Glomerular visceral epithelial cell (primary cell): ENCODE measurements around the gene MAPK8IP1.
"Not testable (repeated sequence)": the region's sequence is repeated elsewhere in the genome, so short reads cannot be mapped to it uniquely, and the experiment has no call there.

Source experiments
- DNase-seq: peaks from one replicate; pipeline ENCODE4 v3.0.0-alpha.2; 2016; ENCODE audit errors: extremely low spot score

The MAPK8IP1 gene

DNA sequence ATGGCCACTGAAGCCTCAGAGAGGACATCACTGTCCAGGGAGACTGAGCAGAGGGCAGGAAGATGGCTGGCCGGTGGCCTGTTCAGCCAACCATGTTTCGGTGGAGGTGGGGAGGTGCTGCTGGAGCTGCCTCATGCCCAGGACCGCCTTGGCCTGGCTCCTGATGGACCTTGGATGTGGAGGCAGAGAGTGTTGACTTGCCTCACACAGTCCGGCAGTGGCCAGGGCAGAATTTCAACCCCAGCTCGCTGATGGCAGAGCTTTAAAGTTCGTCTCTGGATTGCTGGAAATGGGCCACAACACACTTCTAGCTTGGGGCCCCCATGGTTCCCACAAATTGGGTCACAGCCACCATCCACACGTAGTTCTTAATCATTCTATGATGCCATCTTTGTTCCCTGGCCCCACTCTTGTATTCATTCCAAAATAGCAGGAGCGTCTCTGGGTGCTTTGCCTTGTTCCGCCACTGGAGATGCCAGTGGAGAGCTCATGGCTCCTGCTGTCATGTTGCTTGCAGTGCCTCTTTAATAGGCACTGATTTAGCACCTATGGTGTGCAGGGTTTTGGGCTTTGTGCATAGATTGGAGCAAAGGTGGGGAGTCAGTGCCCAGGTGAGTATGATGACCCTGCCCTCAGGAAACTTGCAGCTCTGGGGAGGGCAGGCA, 5.6 kb downstream of the MAPK8IP1 start:
- no peak for DNase-seq

- no peak for DNase-seq
Measured at GRCh38 chr11:45892856-45893255, 7.4 kb downstream of the MAPK8IP1 start.

DNA sequence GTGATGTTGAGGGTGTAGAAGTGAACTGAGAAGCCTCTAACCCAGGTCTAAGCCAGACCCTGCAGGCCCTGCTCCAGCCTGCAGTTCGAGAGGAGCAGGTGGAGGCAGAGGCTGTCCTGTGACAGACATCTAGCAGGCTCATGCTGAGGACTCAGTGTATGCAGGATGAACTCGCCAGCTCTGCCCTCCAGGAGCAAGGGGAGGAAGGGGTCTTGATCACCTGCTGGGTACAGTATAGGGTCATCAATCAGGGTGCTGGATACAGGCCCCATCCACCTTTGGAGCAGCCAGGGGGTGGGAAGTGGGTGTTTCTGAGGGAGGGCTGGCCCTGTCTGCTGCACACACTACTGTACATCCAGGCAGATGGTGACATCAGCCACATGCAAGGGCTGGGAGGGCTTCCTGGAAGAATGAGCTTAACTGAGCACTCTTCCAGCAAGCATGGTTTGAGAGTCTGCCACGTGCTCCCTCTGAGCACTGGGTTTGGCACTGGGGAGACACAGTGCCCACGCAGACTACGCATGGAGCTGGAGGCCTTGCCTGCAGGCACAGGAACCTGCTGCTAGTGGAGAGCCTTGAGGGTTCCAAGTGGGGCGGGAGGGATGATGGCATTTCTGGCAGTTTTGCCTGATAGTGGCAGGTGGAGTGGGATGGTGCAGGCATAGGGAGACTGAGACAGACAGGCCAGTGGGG, 9.2 kb downstream of the MAPK8IP1 start:
- DNase-seq, result no peak

GRCh38 chr11:45895553-45896259, 10.3 kb downstream of the MAPK8IP1 start:
- DNase-seq, result no peak

GRCh38 chr11:45896422-45896984, 11.1 kb downstream of the MAPK8IP1 start:
- DNase-seq, result no peak

GRCh38 chr11:45897556-45897955, 12.1 kb downstream of the MAPK8IP1 start:
- DNase-seq, result no peak

GRCh38 chr11:45899086-45899447, 13.6 kb downstream of the MAPK8IP1 start:
- no peak for DNase-seq

DNA sequence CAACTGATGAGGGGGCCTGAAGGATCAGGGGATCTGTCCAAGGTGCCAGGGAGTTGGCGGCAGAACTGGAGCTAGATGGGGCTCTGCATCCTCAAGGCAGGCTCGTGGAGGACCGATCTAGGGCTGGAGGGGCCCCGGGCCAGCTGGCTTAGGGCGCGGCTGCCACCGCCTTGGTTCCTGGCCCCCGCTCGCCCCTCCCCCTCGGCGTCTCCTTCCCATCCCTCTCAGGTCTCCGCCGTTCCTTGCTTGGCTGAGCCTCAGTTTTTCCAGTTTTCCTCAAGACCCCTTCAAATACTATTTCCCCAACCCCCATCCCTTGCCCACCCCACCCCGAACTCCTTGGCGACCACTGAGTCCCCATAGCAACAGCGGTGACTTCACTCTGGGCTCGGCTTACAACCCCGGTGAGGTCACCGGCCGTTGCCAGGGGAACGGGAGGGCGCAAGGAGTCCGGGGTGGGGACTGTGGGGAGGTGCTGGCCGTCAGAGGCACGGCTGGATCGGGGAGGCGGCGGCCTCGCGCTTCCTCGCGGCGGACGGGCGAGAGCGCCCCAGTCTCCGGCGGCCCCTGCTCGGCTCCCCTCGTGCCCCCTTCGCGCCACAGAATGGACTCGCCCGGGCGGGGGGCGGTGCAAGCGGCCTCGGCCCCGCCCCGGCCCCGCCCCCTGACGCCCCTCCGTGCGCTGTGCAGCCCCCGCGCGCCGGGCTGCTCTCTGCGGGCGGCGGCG, 14.2 kb downstream of the MAPK8IP1 start:
- peak; percentile 88 for DNase-seq

- DNase-seq, result not testable (repeated sequence)
Measured at GRCh38 chr11:45900175-45900800, 14.8 kb downstream of the MAPK8IP1 start.

GRCh38 chr11:45900916-45901617, 15.6 kb downstream of the MAPK8IP1 start:
- DNase-seq, result no peak

GRCh38 chr11:45901626-45902025, 16.2 kb downstream of the MAPK8IP1 start:
- DNase-seq, result no peak

DNA sequence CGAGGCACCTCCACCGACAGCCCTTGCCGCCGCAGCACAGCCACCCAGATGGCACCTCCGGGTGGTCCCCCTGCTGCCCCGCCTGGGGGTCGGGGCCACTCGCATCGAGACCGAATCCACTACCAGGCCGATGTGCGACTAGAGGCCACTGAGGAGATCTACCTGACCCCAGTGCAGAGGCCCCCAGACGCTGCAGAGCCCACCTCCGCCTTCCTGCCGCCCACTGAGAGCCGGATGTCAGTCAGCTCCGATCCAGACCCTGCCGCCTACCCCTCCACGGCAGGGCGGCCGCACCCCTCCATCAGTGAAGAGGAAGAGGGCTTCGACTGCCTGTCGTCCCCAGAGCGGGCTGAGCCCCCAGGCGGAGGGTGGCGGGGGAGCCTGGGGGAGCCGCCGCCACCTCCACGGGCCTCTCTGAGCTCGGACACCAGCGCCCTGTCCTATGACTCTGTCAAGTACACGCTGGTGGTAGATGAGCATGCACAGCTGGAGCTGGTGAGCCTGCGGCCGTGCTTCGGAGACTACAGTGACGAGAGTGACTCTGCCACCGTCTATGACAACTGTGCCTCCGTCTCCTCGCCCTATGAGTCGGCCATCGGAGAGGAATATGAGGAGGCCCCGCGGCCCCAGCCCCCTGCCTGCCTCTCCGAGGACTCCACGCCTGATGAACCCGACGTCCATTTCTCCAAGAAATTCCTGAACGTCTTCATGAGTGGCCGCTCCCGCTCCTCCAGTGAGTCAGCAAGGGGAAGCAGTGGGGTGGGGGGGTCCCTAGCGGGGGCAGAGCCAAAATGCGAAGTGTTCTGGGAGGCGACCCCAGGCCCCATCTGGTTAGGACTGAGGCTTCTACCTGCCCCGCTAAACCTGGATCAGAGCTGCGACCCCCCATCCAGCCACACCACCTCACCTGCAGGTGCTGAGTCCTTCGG, 17.3 kb downstream of the MAPK8IP1 start:
- DNase-seq, result no peak

DNA sequence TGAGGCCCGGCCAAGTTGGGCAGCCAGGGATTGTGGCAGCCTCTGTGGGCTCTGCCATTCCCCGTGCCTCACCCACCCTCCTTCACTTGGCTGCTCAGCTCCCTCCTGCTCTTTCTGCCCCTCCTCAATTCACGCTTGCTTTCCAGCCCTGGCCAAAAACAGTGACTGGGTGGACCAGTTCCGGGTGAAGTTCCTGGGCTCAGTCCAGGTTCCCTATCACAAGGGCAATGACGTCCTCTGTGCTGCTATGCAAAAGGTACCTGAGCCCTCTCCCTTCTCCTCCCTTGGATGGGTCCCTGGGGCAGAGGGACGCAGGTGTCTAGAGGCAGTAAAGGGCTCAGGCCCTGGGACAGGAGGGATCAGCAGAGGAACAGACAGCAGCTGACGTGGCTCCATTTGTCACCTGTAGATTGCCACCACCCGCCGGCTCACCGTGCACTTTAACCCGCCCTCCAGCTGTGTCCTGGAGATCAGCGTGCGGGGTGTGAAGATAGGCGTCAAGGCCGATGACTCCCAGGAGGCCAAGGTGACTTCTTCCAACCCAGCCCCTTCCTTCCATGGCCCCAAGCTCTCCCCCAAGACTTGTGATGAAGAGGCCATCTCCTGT, 19.0 kb downstream of the MAPK8IP1 start:
- no peak for DNase-seq

- DNase-seq, result no peak
Measured at GRCh38 chr11:45905095-45905494, 19.6 kb downstream of the MAPK8IP1 start.

- DNase-seq, result not testable (repeated sequence)
Measured at GRCh38 chr11:45905576-45905975, 20.1 kb downstream of the MAPK8IP1 start.

GRCh38 chr11:45906096-45906682, 20.7 kb downstream of the MAPK8IP1 start:
- no peak for DNase-seq

GRCh38 chr11:45906965-45907611, 21.6 kb downstream of the MAPK8IP1 start, which contains the start of gene FREY1:
FREY1 (minus strand) TSS chr11:45907271; CDS start chr11:45907245, 26 bp downstream.
- no peak for DNase-seq

DNA sequence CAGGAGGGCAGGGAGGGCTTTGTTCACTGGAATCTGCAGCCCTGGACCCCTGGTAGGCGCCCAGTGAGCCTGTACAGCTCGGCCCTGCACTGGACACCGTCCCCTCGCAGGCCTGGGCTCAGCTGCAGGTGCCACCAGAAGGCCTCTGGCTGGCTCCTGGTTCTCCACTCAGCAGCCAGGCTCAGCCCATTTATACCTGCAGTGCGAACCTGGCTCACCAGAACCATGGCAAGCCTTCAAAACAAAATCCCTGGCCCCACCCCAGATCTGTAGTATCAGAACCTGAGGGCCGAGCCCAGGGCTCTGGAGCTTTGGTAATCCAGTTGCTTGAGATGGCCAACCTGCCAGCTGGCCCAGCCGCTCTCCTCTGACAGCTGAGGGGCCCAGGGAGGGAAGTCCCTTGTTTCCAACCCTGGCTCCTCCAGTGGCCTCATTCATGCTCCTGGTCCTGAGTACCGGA, 22.5 kb downstream of the MAPK8IP1 start:
- DNase-seq, result no peak
